GM23248 (cell line): ENCODE measurements around the gene RFTN1.

Source experiments
- EZH2 ChIP-seq: fragments of 200-600 bp; sonication (generic); IDR thresholded peaks from 2 replicates; pipeline ENCODE4 v1.6.1; 2018; ENCODE audit warnings: antibody characterized with exemption, mild to moderate bottlenecking; ENCODE audit not compliant: insufficient read depth, poor library complexity, severe bottlenecking
- EZH2phosphoT487 ChIP-seq: fragments of 200-600 bp; sonication (generic); IDR thresholded peaks from 2 replicates; pipeline ENCODE4 v1.6.1; 2018; ENCODE audit warnings: antibody characterized with exemption, moderate library complexity, mild to moderate bottlenecking, low read depth; ENCODE audit not compliant: insufficient read depth

DNA sequence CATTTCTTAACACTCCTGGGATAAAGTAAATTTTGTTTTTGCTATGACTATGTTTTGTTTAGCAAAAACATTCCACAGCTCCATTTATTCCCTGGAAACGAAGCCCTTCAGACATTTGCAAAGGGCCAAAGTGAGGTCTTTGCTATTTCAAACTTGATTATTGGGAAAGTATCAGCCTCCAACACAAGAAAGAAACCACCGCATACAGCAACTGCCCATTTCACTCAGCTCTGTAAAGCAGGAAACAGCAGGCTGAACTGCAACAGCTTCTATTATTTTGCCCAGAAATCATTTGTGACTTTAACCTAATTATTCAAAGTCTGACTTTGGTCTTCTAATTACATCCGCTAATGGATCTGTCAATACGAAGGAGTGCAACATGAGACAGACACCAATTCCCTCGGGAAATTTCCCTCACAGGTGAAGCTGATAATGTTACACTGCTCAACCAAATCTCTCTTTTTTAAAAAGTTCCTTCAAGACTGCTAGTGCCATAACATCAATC is 72.1 kb downstream of the RFTN1 start:
- no peak for TF ChIP-seq EZH2
- TF ChIP-seq EZH2phosphoT487 = no peak
